ENCODE measurements around the gene SIRT2. TPM values are rescaled to one million over a fixed set of nuclear protein-coding genes. Genes with fewer than 3 reads are reported as not detected.

SIRT2 gene
- total and polyA plus RNA-seq, 2 experiments from 2014 or later, result 41.3 to 64.4 TPM

GRCh38 chr19:38837656-38838121, 61.7 kb downstream of the SIRT2 start:
- TF ChIP-seq EZH2 (IDR thresholded peaks at IDR 0.05; ENCODE audit: insufficient read depth, poor library complexity, severe bottlenecking) (no peak), EZH2phosphoT487 (IDR thresholded peaks at IDR 0.05; ENCODE audit: insufficient read depth, low read depth) (no peak)
- Histone ChIP-seq H3K9ac (no peak overlapping the region), H2AFZ (no peak overlapping the region), H4K20me1 (ENCODE audit: insufficient read depth) (peaks cover 5% of the 10 kb centered on the region; the same call in 1 of the 2 replicates), H3K27me3 (replicated peaks; ENCODE audit: insufficient read depth) (no peaks in the 10 kb centered on the region), H3K79me2 (ENCODE audit: insufficient read depth) (peaks cover 39% of the 10 kb centered on the region), H3K4me1 (ENCODE audit: insufficient read depth) (peaks cover 8% of the 10 kb centered on the region; the same call in 1 of the 2 replicates), H3K9me3 (ENCODE audit: low read depth) (no peaks in the 10 kb centered on the region), H3K9me2 (ENCODE audit: insufficient read depth) (no peaks in the 10 kb centered on the region), H3F3A (ENCODE audit: insufficient read depth) (peaks cover 85% of the 10 kb centered on the region), H3K36me3 (ENCODE audit: low read depth) (peaks cover 63% of the 10 kb centered on the region), H3K27ac (peak overlapping the region; percentile 26), H3K4me3 (no peak overlapping the region), H3K4me2 (ENCODE audit: unreplicated experiment) (no peak overlapping the region)
- DNase-seq, result peak; percentile 67
- WGBS, 2 experiments (ENCODE audit: low coverage in 1 of 2, low lambda C conversion rate in 2 of 2, missing lambda C conversion rate in 2 of 2), result 85 to 90% methylated on average over 7 of the region's 7 CpGs
- in situ Hi-C loops (cut with MboI), result no loop called here

GRCh38 chr19:38836983-38837626, 62.3 kb downstream of the SIRT2 start:
- Histone ChIP-seq H3K27me3 (replicated peaks; ENCODE audit: insufficient read depth) (no peaks in the 10 kb centered on the region), H3K79me2 (ENCODE audit: insufficient read depth) (peaks cover 33% of the 10 kb centered on the region), H3K9me3 (ENCODE audit: low read depth) (no peaks in the 10 kb centered on the region), H3K27ac (peak overlapping the region; percentile 7; the same call in 1 of the 2 replicates), H3K36me3 (ENCODE audit: low read depth) (peaks cover 57% of the 10 kb centered on the region), H3K4me2 (ENCODE audit: unreplicated experiment) (no peak overlapping the region), H3K4me3 (no peak overlapping the region), H3F3A (ENCODE audit: insufficient read depth) (peaks cover 86% of the 10 kb centered on the region), H3K9me2 (ENCODE audit: insufficient read depth) (no peaks in the 10 kb centered on the region), H2AFZ (no peak overlapping the region), H3K9ac (no peak overlapping the region), H4K20me1 (ENCODE audit: insufficient read depth) (peaks cover 5% of the 10 kb centered on the region; the same call in 1 of the 2 replicates), H3K4me1 (ENCODE audit: insufficient read depth) (peaks cover 12% of the 10 kb centered on the region)
- in situ Hi-C loops (cut with MboI), result no loop called here
- 91% methylated on average over 6 of the region's 6 CpGs for WGBS, 2 experiments (ENCODE audit: low coverage in 1 of 2, low lambda C conversion rate in 2 of 2, missing lambda C conversion rate in 2 of 2)
- no peak for DNase-seq
- TF ChIP-seq EZH2phosphoT487 (IDR thresholded peaks at IDR 0.05; ENCODE audit: insufficient read depth, low read depth), result no peak
- TF ChIP-seq EZH2 (IDR thresholded peaks at IDR 0.05; ENCODE audit: insufficient read depth, poor library complexity, severe bottlenecking), result no peak

- peaks cover 14% of the 10 kb centered on the region for H3K4me1 ChIP-seq (ENCODE audit: insufficient read depth)
Measured at GRCh38 chr19:38836159-38836982, 63.0 kb downstream of the SIRT2 start.

GRCh38 chr19:38834590-38834989, 64.8 kb downstream of the SIRT2 start:
- peaks cover 85% of the 10 kb centered on the region for H3F3A ChIP-seq (ENCODE audit: insufficient read depth)
- peaks cover 34% of the 10 kb centered on the region for H3K36me3 ChIP-seq (ENCODE audit: low read depth)
- H3K4me3 ChIP-seq, result no peak overlapping the region
- WGBS, 2 experiments (ENCODE audit: low coverage in 1 of 2, low lambda C conversion rate in 2 of 2, missing lambda C conversion rate in 2 of 2), result 97 to 99% methylated on average over 6 of the region's 6 CpGs
- no peak overlapping the region for H2AFZ ChIP-seq
- no peak for TF ChIP-seq EZH2 (IDR thresholded peaks at IDR 0.05; ENCODE audit: insufficient read depth, poor library complexity, severe bottlenecking)
- no peaks in the 10 kb centered on the region for H3K9me2 ChIP-seq (ENCODE audit: insufficient read depth)
- in situ Hi-C loops (cut with MboI), result no loop called here
- H3K27me3 ChIP-seq (replicated peaks; ENCODE audit: insufficient read depth), result no peaks in the 10 kb centered on the region
- no peaks in the 10 kb centered on the region for H3K9me3 ChIP-seq (ENCODE audit: low read depth)
- H3K4me2 ChIP-seq (ENCODE audit: unreplicated experiment), result no peak overlapping the region
- H3K9ac ChIP-seq, result no peak overlapping the region
- no peak for DNase-seq
- peaks cover 29% of the 10 kb centered on the region for H3K4me1 ChIP-seq (ENCODE audit: insufficient read depth)
- H3K27ac ChIP-seq, result no peak overlapping the region
- no peaks in the 10 kb centered on the region for H4K20me1 ChIP-seq (ENCODE audit: insufficient read depth)
- H3K79me2 ChIP-seq (ENCODE audit: insufficient read depth), result peaks cover 10% of the 10 kb centered on the region

More at GRCh38 chr19:38836159-38836982, 63.0 kb downstream of the SIRT2 start:
- TF ChIP-seq EZH2 (IDR thresholded peaks at IDR 0.05; ENCODE audit: insufficient read depth, poor library complexity, severe bottlenecking) (no peak), EZH2phosphoT487 (IDR thresholded peaks at IDR 0.05; ENCODE audit: insufficient read depth, low read depth) (no peak)
- Histone ChIP-seq H4K20me1 (ENCODE audit: insufficient read depth) (peaks cover 5% of the 10 kb centered on the region; the same call in 1 of the 2 replicates), H2AFZ (no peak overlapping the region), H3K27me3 (replicated peaks; ENCODE audit: insufficient read depth) (no peaks in the 10 kb centered on the region), H3K4me2 (ENCODE audit: unreplicated experiment) (no peak overlapping the region), H3K79me2 (ENCODE audit: insufficient read depth) (peaks cover 26% of the 10 kb centered on the region), H3K9ac (no peak overlapping the region), H3K36me3 (ENCODE audit: low read depth) (peaks cover 50% of the 10 kb centered on the region), H3K9me3 (ENCODE audit: low read depth) (no peaks in the 10 kb centered on the region), H3F3A (ENCODE audit: insufficient read depth) (peaks cover 82% of the 10 kb centered on the region), H3K27ac (peak overlapping the region; percentile 38), H3K9me2 (ENCODE audit: insufficient read depth) (no peaks in the 10 kb centered on the region), H3K4me3 (no peak overlapping the region)
- no peak for DNase-seq
- WGBS, 2 experiments (ENCODE audit: low coverage in 1 of 2, low lambda C conversion rate in 2 of 2, missing lambda C conversion rate in 2 of 2), result 57 to 63% methylated on average over 8 of the region's 8 CpGs
- in situ Hi-C loops (cut with MboI), result no loop called here

All from GM23248 (cell line).